Natural killer cell (primary cell): ENCODE data around the gene GPR42. TPM values are rescaled to one million over a fixed set of nuclear protein-coding genes. Genes with fewer than 3 reads are reported as not detected.

Experiments
- ATAC-seq, 3 donors: fragments of 150-1000 bp in 2 of 3; fragments of 200-7000 bp in 1 of 3; cut with Tn5 transposase; 1 replicate in 1 of 3; 2 replicates in 2 of 3; pipeline ENCODE4 v1.10.0; 2021; ENCODE audit warnings: mild to moderate bottlenecking in 2 of 3, moderate library complexity in 2 of 3
- DNase-seq, 2 donors: peaks; one replicate each; pipeline versions ENCODE4 v3.0.0 to v3.0.0-alpha.2; 2013 to 2021; ENCODE audit warnings: mixed read lengths in 1 of 2
- H3K27ac ChIP-seq: one replicate; pipeline ENCODE4 v1.5.1; 2013; ENCODE audit warnings: mild to moderate bottlenecking, low read length
- H3K27me3 ChIP-seq: one replicate; pipeline ENCODE4 v1.6.1; 2013; ENCODE audit warnings: low read length; ENCODE audit not compliant: control insufficient read depth, insufficient read depth
- H3K36me3 ChIP-seq: one replicate; pipeline ENCODE4 v1.6.1; 2013; ENCODE audit warnings: low read length; ENCODE audit not compliant: control insufficient read depth, insufficient read depth
- H3K4me1 ChIP-seq: one replicate; pipeline ENCODE4 v1.6.1; 2013; ENCODE audit warnings: low read length; ENCODE audit not compliant: control insufficient read depth, insufficient read depth
- H3K4me3 ChIP-seq: one replicate; pipeline ENCODE4 v1.5.1; 2013; ENCODE audit warnings: low read length
- H3K9me3 ChIP-seq: one replicate; pipeline ENCODE4 v1.6.1; 2013; ENCODE audit warnings: low read length; ENCODE audit not compliant: control insufficient read depth, insufficient read depth
- H3K27ac Mint-ChIP-seq, 2 donors: one replicate each; pipeline ENCODE4 v1.8.0; 2022; ENCODE audit warnings: mild to moderate bottlenecking in 2 of 2, mixed read lengths in 2 of 2, moderate library complexity in 1 of 2
- H3K27me3 Mint-ChIP-seq, 2 donors: one replicate each; pipeline ENCODE4 v1.8.0; 2022; ENCODE audit warnings: low read depth in 2 of 2, mixed read lengths in 2 of 2
- H3K36me3 Mint-ChIP-seq: one replicate; pipeline ENCODE4 v1.8.0; 2022; ENCODE audit warnings: mixed read lengths
- H3K4me1 Mint-ChIP-seq, 2 donors: one replicate each; pipeline ENCODE4 v1.8.0; 2022; ENCODE audit warnings: mixed read lengths in 2 of 2
- H3K4me3 Mint-ChIP-seq: one replicate; pipeline ENCODE4 v1.8.0; 2022; ENCODE audit warnings: mild to moderate bottlenecking, moderate library complexity, mixed read lengths
- H3K9me3 Mint-ChIP-seq, 2 donors: one replicate each; pipeline ENCODE4 v1.8.0; 2022; ENCODE audit warnings: mixed read lengths in 2 of 2
- WGBS: methylation state at CpG from one replicate; pipeline ENCODE4 v1.1.7; 2013; ENCODE audit warnings: missing lambda C conversion rate; ENCODE audit not compliant: insufficient coverage; 5-methylcytosine and 5-hydroxymethylcytosine counted together
- intact Hi-C: fragments of 100-400 bp; cut with micrococcal nuclease; formaldehyde crosslinking; loops from one replicate; pipeline ENCODE4 v1.14.2; 2022
- total RNA-seq, 4 donors: library from RNA; stranded (reverse); fragments of 120-200 nt in 1 of 4; gene quantifications; one replicate each; pipeline versions ENCODE4 v1.2.3 to v1.2.4, GENCODE V29; 2013 to 2022
- TF ChIP-seq, protein P1 (sequence below): fragments of 200-600 bp; IDR thresholded peaks from one replicate; pipeline ENCODE4 v1.8.0; 2022; ENCODE audit warnings: antibody characterized with exemption

GPR42 gene
- total RNA-seq, 3 donors from 2014 or later (not counting 1 experiment from before 2014, with no cell fraction given), result 0.19 to 1.5 TPM; not detected in 1

DNA sequence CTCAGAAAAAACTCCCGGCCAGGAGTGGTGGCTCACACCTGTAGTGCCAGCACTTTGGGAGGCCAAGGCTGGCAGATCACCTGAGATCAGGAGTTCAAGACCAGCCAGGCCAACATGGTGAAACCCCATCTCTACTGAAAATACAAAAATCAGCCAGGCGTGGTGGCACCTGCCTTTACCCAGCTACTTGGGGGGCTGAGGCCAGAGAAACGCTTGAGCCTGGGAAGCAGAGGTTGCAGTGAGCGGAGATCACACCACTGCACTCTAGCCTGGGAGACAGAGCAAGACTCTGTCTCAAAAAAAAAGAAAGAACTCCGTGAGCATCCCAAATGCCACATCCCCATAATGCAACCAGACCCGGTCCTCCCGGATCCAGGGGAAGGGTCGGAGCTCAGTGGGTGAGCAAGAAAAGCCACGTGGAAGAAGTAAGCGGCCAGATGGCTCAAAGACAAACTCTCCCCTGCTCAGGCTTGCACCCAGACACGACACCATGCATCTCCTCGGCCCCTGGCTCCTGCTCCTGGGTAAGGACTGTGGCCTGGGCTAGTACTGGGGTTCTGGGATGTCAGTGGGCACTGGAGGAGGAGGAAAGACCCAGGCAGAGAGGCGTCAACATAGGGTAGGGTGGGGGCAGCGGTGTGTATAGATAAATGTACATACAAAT, 39.2 kb upstream of the GPR42 start:
- no peaks in the 10 kb centered on the region for H3K36me3 Mint-ChIP-seq
- ATAC-seq (no peak), DNase-seq (no peak)
- Histone ChIP-seq H3K9me3 (no peaks in the 10 kb centered on the region), H3K27me3 (no peaks in the 10 kb centered on the region), H3K4me3 (peak overlapping the region; percentile 29), H3K36me3 (no peaks in the 10 kb centered on the region), H3K4me1 (peaks cover 12% of the 10 kb centered on the region), H3K27ac (peak overlapping the region; percentile 11)
- TF ChIP-seq, protein P1, sequence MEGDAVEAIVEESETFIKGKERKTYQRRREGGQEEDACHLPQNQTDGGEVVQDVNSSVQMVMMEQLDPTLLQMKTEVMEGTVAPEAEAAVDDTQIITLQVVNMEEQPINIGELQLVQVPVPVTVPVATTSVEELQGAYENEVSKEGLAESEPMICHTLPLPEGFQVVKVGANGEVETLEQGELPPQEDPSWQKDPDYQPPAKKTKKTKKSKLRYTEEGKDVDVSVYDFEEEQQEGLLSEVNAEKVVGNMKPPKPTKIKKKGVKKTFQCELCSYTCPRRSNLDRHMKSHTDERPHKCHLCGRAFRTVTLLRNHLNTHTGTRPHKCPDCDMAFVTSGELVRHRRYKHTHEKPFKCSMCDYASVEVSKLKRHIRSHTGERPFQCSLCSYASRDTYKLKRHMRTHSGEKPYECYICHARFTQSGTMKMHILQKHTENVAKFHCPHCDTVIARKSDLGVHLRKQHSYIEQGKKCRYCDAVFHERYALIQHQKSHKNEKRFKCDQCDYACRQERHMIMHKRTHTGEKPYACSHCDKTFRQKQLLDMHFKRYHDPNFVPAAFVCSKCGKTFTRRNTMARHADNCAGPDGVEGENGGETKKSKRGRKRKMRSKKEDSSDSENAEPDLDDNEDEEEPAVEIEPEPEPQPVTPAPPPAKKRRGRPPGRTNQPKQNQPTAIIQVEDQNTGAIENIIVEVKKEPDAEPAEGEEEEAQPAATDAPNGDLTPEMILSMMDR, result no peak
- no peaks in the 10 kb centered on the region for H3K9me3 Mint-ChIP-seq
- H3K27me3 Mint-ChIP-seq, result peaks cover 15 to 24% of the 10 kb centered on the region in 2 donors
- no peaks in the 10 kb centered on the region for H3K4me1 Mint-ChIP-seq
- no peak overlapping the region for H3K4me3 Mint-ChIP-seq
- WGBS, result 75% methylated on average over 12 of the region's 14 CpGs
- H3K27ac Mint-ChIP-seq, result no peak overlapping the region
- intact Hi-C loops, result no loop called here

DNA sequence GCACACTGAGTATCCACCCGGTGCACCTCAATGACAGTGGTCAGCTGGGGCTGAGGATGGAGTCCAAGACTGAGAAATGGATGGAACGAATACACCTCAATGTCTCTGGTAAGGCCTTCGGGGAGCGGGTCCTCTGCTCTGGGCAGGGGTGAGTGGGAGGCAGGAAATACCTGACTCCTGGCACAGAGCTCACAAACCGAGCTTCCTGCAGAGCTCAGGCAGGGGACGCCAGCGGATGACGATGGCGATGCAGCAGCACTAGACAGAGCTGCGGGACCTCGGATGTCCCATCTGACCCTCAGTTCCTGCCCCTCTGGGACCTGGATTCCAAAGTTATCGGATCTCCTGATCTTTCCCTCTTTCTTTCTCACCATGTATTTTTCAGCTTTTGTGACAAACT, 38.1 kb upstream of the GPR42 start:
- Histone ChIP-seq H3K27ac (no peak overlapping the region), H3K27me3 (no peaks in the 10 kb centered on the region), H3K4me3 (peak overlapping the region; percentile 11), H3K4me1 (peaks cover 12% of the 10 kb centered on the region), H3K36me3 (no peaks in the 10 kb centered on the region), H3K9me3 (no peaks in the 10 kb centered on the region)
- H3K4me1 Mint-ChIP-seq, result no peaks in the 10 kb centered on the region
- DNase-seq, result peak in 1 of 2 donors; percentile 57
- ATAC-seq, result no peak
- H3K27ac Mint-ChIP-seq, result no peak overlapping the region
- TF ChIP-seq, protein P1, result no peak
- peaks cover 15 to 21% of the 10 kb centered on the region in 2 donors for H3K27me3 Mint-ChIP-seq
- no peaks in the 10 kb centered on the region for H3K9me3 Mint-ChIP-seq
- no peak overlapping the region for H3K4me3 Mint-ChIP-seq
- intact Hi-C loops, result no loop called here
- H3K36me3 Mint-ChIP-seq, result no peaks in the 10 kb centered on the region
- 22% methylated on average over 12 of the region's 12 CpGs for WGBS

DNA sequence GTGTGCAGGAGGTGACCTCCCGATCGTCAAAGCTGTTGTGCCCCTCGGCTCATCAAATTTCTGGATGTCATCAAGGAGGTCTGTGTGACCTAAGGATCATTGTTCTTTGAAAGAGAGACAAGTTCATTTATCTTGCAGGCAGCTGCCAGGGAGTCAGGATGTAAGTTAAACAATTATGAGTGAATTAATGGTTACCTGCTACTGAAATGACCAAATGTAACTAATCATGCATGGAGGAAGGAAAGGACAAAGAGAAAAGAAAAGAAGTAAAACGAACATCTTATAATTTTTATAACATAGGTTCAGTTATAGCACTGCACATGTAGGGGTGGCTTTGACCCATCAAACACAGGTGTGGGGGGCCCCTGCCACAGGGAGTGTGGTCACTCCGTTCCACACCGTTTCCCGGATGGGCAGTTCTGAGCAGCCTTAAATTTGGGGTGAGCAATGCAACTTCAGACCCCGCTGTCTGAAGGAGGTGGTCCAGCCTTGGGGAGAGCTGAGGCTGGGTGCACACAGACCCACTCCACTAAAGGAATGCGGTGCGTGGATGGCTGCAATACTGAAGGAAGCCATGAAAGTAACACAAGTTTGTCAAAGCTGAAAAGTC, 36.6 kb upstream of the GPR42 start:
- Mint-ChIP-seq H3K4me3 (no peak overlapping the region), H3K27ac (no peak overlapping the region), H3K4me1 (no peaks in the 10 kb centered on the region), H3K27me3 (peaks cover 15 to 16% of the 10 kb centered on the region in 2 donors), H3K36me3 (no peaks in the 10 kb centered on the region), H3K9me3 (no peaks in the 10 kb centered on the region)
- no peak overlapping the region for H3K4me3 ChIP-seq
- H3K4me1 ChIP-seq, result peaks cover 12% of the 10 kb centered on the region
- intact Hi-C loops, result no loop called here
- WGBS, result 84% methylated on average over 9 of the region's 10 CpGs
- ATAC-seq, result no peak
- H3K36me3 ChIP-seq, result no peaks in the 10 kb centered on the region
- TF ChIP-seq, protein P1, result no peak
- H3K9me3 ChIP-seq, result no peaks in the 10 kb centered on the region
- no peak overlapping the region for H3K27ac ChIP-seq
- no peak for DNase-seq
- H3K27me3 ChIP-seq, result no peaks in the 10 kb centered on the region
